Endothelial cell of umbilical vein (primary cell): Measurements from ENCODE around the gene CCDC172. TPM values are rescaled to one million over a fixed set of nuclear protein-coding genes. Genes with fewer than 3 reads are reported as not detected.

ENCODE experiments used
- BruUV-seq: library from RNA; stranded (reverse); fragments of 400-500 nt; replicated peaks from 2 replicates; lab custom pipeline; 2021; lab: Mats Ljungman, UMichigan
- CTCF ChIA-PET: fragments of 300-600, 350-600 bp; sonication (Branson Sonifier 250); formaldehyde crosslinking; loops from one replicate; lab custom pipeline; 2021; ENCODE audit warnings: antibody characterized with exemption, inconsistent platforms; lab: Charles Lee
- POLR2A ChIA-PET: fragments of 300-600, 350-600 bp; sonication (Branson Sonifier 250); formaldehyde crosslinking; loops from one replicate; lab custom pipeline; 2021; ENCODE audit warnings: antibody characterized with exemption, inconsistent platforms; lab: Charles Lee
- DNase-seq: peaks from one replicate; pipeline ENCODE4 v3.0.0-alpha.2; 2011; ENCODE audit warnings: low read depth, low spot score
- FAIRE-seq: peaks from 2 replicates; lab custom pipeline; 2011; peaks lifted over from hg19 to GRCh38; lab: Jason Lieb, UNC
- H2AFZ ChIP-seq: 2 replicates; pipeline ENCODE4 v1.6.0; 2012; ENCODE audit warnings: low read depth, low read length, control low read depth, inconsistent platforms
- H3K27ac ChIP-seq: 2 replicates; pipeline ENCODE4 v1.5.1; 2011; ENCODE audit warnings: low read depth, mild to moderate bottlenecking, control low read depth, low read length, moderate library complexity; ENCODE audit not compliant: insufficient read depth
- H3K27me3 ChIP-seq, 2 experiments: 2 replicates each; pipeline versions ENCODE4 v1.6.0 to v1.6.1; 2011; ENCODE audit warnings: low read length in 2 of 2, mixed read lengths in 1 of 2; ENCODE audit not compliant: control insufficient read depth in 2 of 2, insufficient read depth in 2 of 2
- H3K36me3 ChIP-seq, 2 experiments: 2 replicates in 1 of 2; 3 replicates in 1 of 2; pipeline ENCODE4 v1.5.1; 2011; ENCODE audit warnings: low read length in 2 of 2, mild to moderate bottlenecking in 1 of 2, moderate library complexity in 1 of 2; ENCODE audit not compliant: control insufficient read depth in 2 of 2, insufficient read depth in 2 of 2; ENCODE audit errors: extremely low read depth in 1 of 2
- H3K4me1 ChIP-seq: 3 replicates; pipeline ENCODE4 v1.5.1; 2011; ENCODE audit warnings: mild to moderate bottlenecking, low read length; ENCODE audit not compliant: control insufficient read depth, insufficient read depth; ENCODE audit errors: extremely low read depth
- H3K4me2 ChIP-seq: 2 replicates; pipeline ENCODE4 v1.6.1; 2011; ENCODE audit warnings: low read length, control low read depth, mixed read lengths; ENCODE audit not compliant: insufficient read depth
- H3K4me3 ChIP-seq, 3 experiments: fragments of 200-600 bp in 1 of 3; sonication (generic), shearing (Covaris generic) in 1 of 3; replicated peaks in 1 of 3; 2 replicates each; pipeline ENCODE4 v1.5.1; 2011 to 2016; ENCODE audit warnings: control low read depth in 3 of 3, low read length in 3 of 3, mild to moderate bottlenecking in 2 of 3, inconsistent platforms in 1 of 3, low read depth in 1 of 3, moderate library complexity in 1 of 3; ENCODE audit not compliant: insufficient read depth in 1 of 3
- H3K79me2 ChIP-seq: 2 replicates; pipeline ENCODE4 v1.6.0; 2012; ENCODE audit warnings: low read length, inconsistent platforms; ENCODE audit not compliant: control insufficient read depth, insufficient read depth
- H3K9ac ChIP-seq: replicated peaks from 2 replicates; pipeline ENCODE3; 2011; ENCODE audit warnings: low read length, control low read depth; ENCODE audit not compliant: insufficient read depth; ENCODE audit errors: extremely low read depth
- H3K9me1 ChIP-seq: replicated peaks from 3 replicates; pipeline ENCODE4 v1.6.0; 2011; ENCODE audit warnings: mild to moderate bottlenecking, low read length; ENCODE audit not compliant: control insufficient read depth, insufficient read depth; ENCODE audit errors: extremely low read depth
- H3K9me3 ChIP-seq: replicated peaks from 2 replicates; pipeline ENCODE4 v1.5.1; 2012; ENCODE audit warnings: low read length, inconsistent platforms; ENCODE audit not compliant: control insufficient read depth, insufficient read depth
- H4K20me1 ChIP-seq: replicated peaks from 2 replicates; pipeline ENCODE3; 2011; ENCODE audit warnings: mild to moderate bottlenecking, low read length; ENCODE audit not compliant: control insufficient read depth, insufficient read depth; ENCODE audit errors: extremely low read depth
- EZH2 ChIP-seq: IDR thresholded peaks from 2 replicates; pipeline ENCODE4 v1.6.1; 2012; ENCODE audit warnings: borderline replicate concordance, low read depth, mild to moderate bottlenecking, moderate library complexity, low read length, inconsistent platforms; ENCODE audit not compliant: severe bottlenecking
- FOS ChIP-seq: IDR thresholded peaks from 2 replicates; pipeline ENCODE4 v1.6.1; 2011; ENCODE audit warnings: mild to moderate bottlenecking, low read length, moderate library complexity, borderline replicate concordance; ENCODE audit not compliant: insufficient read depth
- GATA2 ChIP-seq: IDR thresholded peaks from 2 replicates; pipeline ENCODE4 v1.7.0; 2011; ENCODE audit warnings: low read depth, mild to moderate bottlenecking, moderate library complexity, mixed read lengths, low read length; ENCODE audit not compliant: insufficient read length, insufficient read depth
- JUN ChIP-seq: IDR thresholded peaks from 2 replicates; pipeline ENCODE4 v1.6.1; 2011; ENCODE audit warnings: borderline replicate concordance, low read depth; ENCODE audit not compliant: insufficient read length, insufficient read depth
- MAX ChIP-seq: IDR thresholded peaks from 2 replicates; pipeline ENCODE4 v1.6.1; 2011; ENCODE audit not compliant: insufficient read depth, insufficient read length
- MYC ChIP-seq: IDR thresholded peaks from one replicate; pipeline ENCODE4 v1.6.1; 2011; ENCODE audit warnings: mild to moderate bottlenecking, low read depth, low read length
- POLR2A ChIP-seq: IDR thresholded peaks from 2 replicates; pipeline ENCODE4 v1.6.1; 2012; ENCODE audit warnings: low read depth, mild to moderate bottlenecking, control low read depth, low read length
- POLR2AphosphoS5 ChIP-seq: IDR thresholded peaks from 2 replicates; pipeline ENCODE4 v1.6.1; 2012; ENCODE audit warnings: low read depth, mild to moderate bottlenecking, control low read depth, low read length, moderate library complexity; ENCODE audit not compliant: insufficient read depth
- dilution Hi-C: fragments of 300-500 bp; cut with MboI; formaldehyde crosslinking; loops from one replicate; pipeline ENCODE4 v1.15.0; 2019; ENCODE audit warnings: low sequenced_read_pairs; ENCODE audit not compliant: extremely low pct_ligation_motif_present
- intact Hi-C: fragments of 100-400 bp; cut with micrococcal nuclease; formaldehyde crosslinking; loops from one replicate; pipeline ENCODE4 v1.10.0; 2022
- polyA plus RNA-seq, 4 experiments: library from polyadenylated mRNA; depleted of rRNA in 3 of 4; stranded (reverse) in 3 of 4; unstranded in 1 of 4; fragments of >200 nt; gene quantifications; 2 replicates each; pipeline versions ENCODE4 v1.2.1 to v1.2.3, GENCODE V29; 2011 to 2012; ENCODE audit warnings: missing spikeins in 1 of 4
- total RNA-seq: library from RNA; stranded (reverse); gene quantifications from 2 replicates; pipeline ENCODE4 v1.2.3, GENCODE V29; 2021
- TF ChIP-seq, protein P1 (sequence below), 2 donors: IDR thresholded peaks; 1 replicate in 1 of 2; 2 replicates in 1 of 2; pipeline ENCODE4 v1.5.1; 2011; ENCODE audit warnings: low read length in 2 of 2, mild to moderate bottlenecking in 2 of 2, moderate library complexity in 2 of 2, control low read depth in 1 of 2, inconsistent platforms in 1 of 2, low read depth in 1 of 2; ENCODE audit not compliant: insufficient read depth in 1 of 2; ENCODE audit errors: extremely low read depth in 1 of 2

CCDC172 gene
- total and polyA plus RNA-seq, 2 donors (not counting 3 experiments of a cell fraction or from before 2014, with no cell fraction given) = not detected

GRCh38 chr10:116410351-116410750 is 86.1 kb downstream of the CCDC172 start:
- Histone ChIP-seq H3K27ac (no peak overlapping the region), H3K4me2 (no peak overlapping the region), H3K9me1 (no peaks in the 10 kb centered on the region), H3K4me3 (no peak overlapping the region), H4K20me1 (no peaks in the 10 kb centered on the region), H3K9ac (no peak overlapping the region), H2AFZ (no peak overlapping the region), H3K36me3 (no peaks in the 10 kb centered on the region), H3K9me3 (no peaks in the 10 kb centered on the region), H3K4me1 (no peaks in the 10 kb centered on the region), H3K27me3 (no peaks in the 10 kb centered on the region), H3K79me2 (no peaks in the 10 kb centered on the region)
- dilution Hi-C loops = no loop called here
- TF ChIP-seq POLR2AphosphoS5 (no peak), GATA2 (no peak), MYC (no peak), POLR2A (no peak), FOS (no peak), MAX (no peak), JUN (no peak), EZH2 (no peak)
- TF ChIP-seq, protein P1, sequence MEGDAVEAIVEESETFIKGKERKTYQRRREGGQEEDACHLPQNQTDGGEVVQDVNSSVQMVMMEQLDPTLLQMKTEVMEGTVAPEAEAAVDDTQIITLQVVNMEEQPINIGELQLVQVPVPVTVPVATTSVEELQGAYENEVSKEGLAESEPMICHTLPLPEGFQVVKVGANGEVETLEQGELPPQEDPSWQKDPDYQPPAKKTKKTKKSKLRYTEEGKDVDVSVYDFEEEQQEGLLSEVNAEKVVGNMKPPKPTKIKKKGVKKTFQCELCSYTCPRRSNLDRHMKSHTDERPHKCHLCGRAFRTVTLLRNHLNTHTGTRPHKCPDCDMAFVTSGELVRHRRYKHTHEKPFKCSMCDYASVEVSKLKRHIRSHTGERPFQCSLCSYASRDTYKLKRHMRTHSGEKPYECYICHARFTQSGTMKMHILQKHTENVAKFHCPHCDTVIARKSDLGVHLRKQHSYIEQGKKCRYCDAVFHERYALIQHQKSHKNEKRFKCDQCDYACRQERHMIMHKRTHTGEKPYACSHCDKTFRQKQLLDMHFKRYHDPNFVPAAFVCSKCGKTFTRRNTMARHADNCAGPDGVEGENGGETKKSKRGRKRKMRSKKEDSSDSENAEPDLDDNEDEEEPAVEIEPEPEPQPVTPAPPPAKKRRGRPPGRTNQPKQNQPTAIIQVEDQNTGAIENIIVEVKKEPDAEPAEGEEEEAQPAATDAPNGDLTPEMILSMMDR (IDR thresholded peaks at IDR 0.05; ENCODE audit: extremely low read depth in 1 of 2, insufficient read depth in 1 of 2, low read depth in 1 of 2, low read length in 2 of 2) = no peak
- DNase-seq (no peak), FAIRE-seq (no peak)
- intact Hi-C loops = no loop called here
- ChIA-PET POLR2A (no interaction called here), CTCF (no interaction called here)
- BruUV-seq = no TSS peak
